Measurements from ENCODE around the gene TAF1C. TPM values are rescaled to one million over a fixed set of nuclear protein-coding genes. Genes with fewer than 3 reads are reported as not detected.

Gene TAF1C
- 10 to 100 TPM; 89.0 to 97.7 (median 91.9) TPM for total RNA-seq
- 35.2 TPM for total RNA-seq (2013)

- peak; percentile 96 to 99 (median 98) for ATAC-seq
- intact Hi-C loops (cut with micrococcal nuclease), result loop anchor here (2.0 to 10.0 kb wide), 4 partner anchors 70 to 262 kb away; partner anchors contain the start of gene MBTPS1
- peak; percentile 92 for TF ChIP-seq CTCF (IDR thresholded peaks at IDR 0.05)
- H3K27ac Mint-ChIP-seq, result peak within 1 kb of the TSS; percentile 87 to 93
- H3K4me3 Mint-ChIP-seq, result peak within 1 kb of the TSS; percentile 94
- H3K9me3 Mint-ChIP-seq, result no peaks in the 10 kb centered on the region
- no peaks in the 10 kb centered on the region for H3K27me3 ChIP-seq (ENCODE audit: control insufficient read depth, insufficient read depth, low read length)
- H3K4me3 ChIP-seq (ENCODE audit: low read length), result peak within 1 kb of the TSS; percentile 94
- DNase-seq, result peak; percentile 91 to 97
- H3K9me3 ChIP-seq (ENCODE audit: control insufficient read depth, insufficient read depth, low read length), result no peaks in the 10 kb centered on the region
- WGBS (ENCODE audit: insufficient coverage), result 2% methylated on average over 55 of the region's 55 CpGs
- peaks cover 17% of the 10 kb centered on the region for H3K36me3 ChIP-seq (ENCODE audit: control insufficient read depth, insufficient read depth, low read length)
- H3K36me3 Mint-ChIP-seq, result no peaks in the 10 kb centered on the region
- H3K27ac ChIP-seq (ENCODE audit: low read length), result peak within 1 kb of the TSS; percentile 69
- H3K4me1 ChIP-seq (ENCODE audit: control insufficient read depth, insufficient read depth, low read length), result peaks cover 12% of the 10 kb centered on the region
- no peaks in the 10 kb centered on the region for H3K27me3 Mint-ChIP-seq (ENCODE audit: low read depth in 2 of 2)
- peaks cover 24 to 27% of the 10 kb centered on the region in 2 donors for H3K4me1 Mint-ChIP-seq
Observed at GRCh38 chr16:84186685-84187437, at the start of gene TAF1C. Gene TAF1C (minus strand): TSS chr16:84187057. CDS start chr16:84184988, 2,069 bp downstream.

- ATAC-seq, result no peak
- Histone ChIP-seq H3K27ac (ENCODE audit: low read length) (no peak overlapping the region), H3K4me3 (ENCODE audit: low read length) (no peak overlapping the region), H3K27me3 (ENCODE audit: control insufficient read depth, insufficient read depth, low read length) (no peaks in the 10 kb centered on the region), H3K9me3 (ENCODE audit: control insufficient read depth, insufficient read depth, low read length) (no peaks in the 10 kb centered on the region), H3K36me3 (ENCODE audit: control insufficient read depth, insufficient read depth, low read length) (no peaks in the 10 kb centered on the region), H3K4me1 (ENCODE audit: control insufficient read depth, insufficient read depth, low read length) (no peaks in the 10 kb centered on the region)
- intact Hi-C loops (cut with micrococcal nuclease), result no loop called here
- Mint-ChIP-seq H3K36me3 (no peaks in the 10 kb centered on the region), H3K27me3 (ENCODE audit: low read depth in 2 of 2) (peaks cover 8 to 12% of the 10 kb centered on the region in 2 donors), H3K4me1 (no peaks in the 10 kb centered on the region), H3K9me3 (no peaks in the 10 kb centered on the region), H3K4me3 (no peak overlapping the region), H3K27ac (no peak overlapping the region)
- DNase-seq, result no peak
- WGBS (ENCODE audit: insufficient coverage), result 73% methylated on average over 21 of the region's 21 CpGs
- no peak for TF ChIP-seq CTCF (IDR thresholded peaks at IDR 0.05)
Observed at GRCh38 chr16:84234321-84235241, 47.7 kb upstream of the TAF1C start.

- H3K9me3 ChIP-seq (ENCODE audit: control insufficient read depth, insufficient read depth, low read length), result no peaks in the 10 kb centered on the region
- intact Hi-C loops (cut with micrococcal nuclease), result no loop called here
- Mint-ChIP-seq H3K36me3 (no peaks in the 10 kb centered on the region), H3K9me3 (no peaks in the 10 kb centered on the region), H3K27me3 (ENCODE audit: low read depth in 2 of 2) (peaks cover under 1 to 6% of the 10 kb centered on the region in 2 donors), H3K4me1 (no peaks in the 10 kb centered on the region), H3K4me3 (no peak overlapping the region), H3K27ac (no peak overlapping the region)
- no peaks in the 10 kb centered on the region for H3K4me1 ChIP-seq (ENCODE audit: control insufficient read depth, insufficient read depth, low read length)
- no peak overlapping the region for H3K27ac ChIP-seq (ENCODE audit: low read length)
- no peak overlapping the region for H3K4me3 ChIP-seq (ENCODE audit: low read length)
- TF ChIP-seq CTCF (IDR thresholded peaks at IDR 0.05), result no peak
- no peak for DNase-seq
- no peak for ATAC-seq
- no peaks in the 10 kb centered on the region for H3K36me3 ChIP-seq (ENCODE audit: control insufficient read depth, insufficient read depth, low read length)
- H3K27me3 ChIP-seq (ENCODE audit: control insufficient read depth, insufficient read depth, low read length), result no peaks in the 10 kb centered on the region
- 80% methylated on average over 9 of the region's 9 CpGs for WGBS (ENCODE audit: insufficient coverage)
Observed at GRCh38 chr16:84233748-84234147, 46.9 kb upstream of the TAF1C start.

Data from natural killer cell (primary cell).